GM18508 (cell line): ENCODE data around the gene CCDC187.
"Not testable (repeated sequence)": the region's sequence is repeated elsewhere in the genome, so short reads cannot be mapped to it uniquely, and the experiment has no call there.

Experiments used
- ATAC-seq: cut with Tn5 transposase; IDR thresholded peaks from one replicate; pipeline ENCODE4 v1.9.1; 2021; ENCODE audit warnings: moderate number of reproducible peaks; ENCODE audit not compliant: insufficient read depth, unreplicated experiment

The CCDC187 gene

GRCh38 chr9:136274786-136275654 is 28.9 kb downstream of the CCDC187 start:
- ATAC-seq = no peak

- ATAC-seq = no peak
These were observed 29.7 kb downstream of the CCDC187 start for GRCh38 chr9:136273921-136274785.

DNA sequence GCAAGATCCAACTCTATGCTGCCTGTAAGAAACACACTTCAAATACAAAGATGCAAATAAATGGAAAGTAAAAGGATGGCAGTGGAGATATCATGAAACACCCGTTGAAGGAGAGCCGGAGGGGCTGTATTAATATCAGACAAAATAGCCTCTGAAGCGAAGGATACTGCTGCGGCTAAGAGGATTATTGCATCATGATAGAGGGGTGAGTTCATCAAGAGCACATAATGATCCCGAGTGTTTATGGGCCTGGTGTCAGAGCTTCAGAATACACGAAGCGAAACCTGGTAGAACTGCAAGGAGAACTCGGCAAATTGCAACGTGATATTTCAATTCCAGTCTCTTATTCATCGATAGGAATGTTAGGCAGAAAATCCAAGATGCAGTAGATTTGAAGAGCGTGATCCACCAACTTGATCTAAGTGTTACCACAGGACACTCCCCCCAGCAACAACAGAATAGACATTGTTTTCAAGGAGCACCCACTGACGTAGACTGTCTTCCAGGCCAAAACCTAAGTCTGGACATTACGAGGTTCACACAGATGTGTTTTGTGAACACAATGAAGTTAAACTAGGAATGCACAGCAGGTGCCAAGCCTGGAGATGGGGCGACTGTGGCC is 30.5 kb downstream of the CCDC187 start:
- ATAC-seq = no peak

DNA sequence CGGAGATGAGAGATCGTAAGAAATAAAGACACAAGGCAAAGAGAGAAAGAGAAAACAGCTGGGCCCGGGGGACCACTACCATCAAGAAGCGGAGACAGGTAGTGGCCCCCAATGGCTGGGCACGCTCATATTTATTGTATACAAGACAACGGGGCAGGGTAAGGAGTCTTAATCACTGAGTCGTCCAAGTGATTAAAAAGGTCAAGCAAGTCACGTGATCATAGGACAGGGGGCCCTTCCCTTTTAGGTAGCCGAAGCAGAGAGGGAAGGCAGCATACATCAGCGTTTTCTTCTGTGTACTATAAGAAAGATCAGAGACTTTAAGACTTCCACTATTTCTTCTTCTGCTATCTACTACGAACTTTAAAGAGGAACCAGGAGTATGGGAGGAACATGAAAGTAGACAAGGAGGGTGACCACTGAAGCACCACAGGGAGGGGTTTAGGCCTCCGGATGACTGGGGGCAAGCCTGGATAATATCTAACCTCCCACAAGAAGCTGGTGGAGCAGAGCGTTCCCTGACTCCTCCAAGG is 33.7 kb downstream of the CCDC187 start:
- no peak for ATAC-seq

- ATAC-seq = no peak
These were observed 35.2 kb downstream of the CCDC187 start for GRCh38 chr9:136268735-136269134.

DNA sequence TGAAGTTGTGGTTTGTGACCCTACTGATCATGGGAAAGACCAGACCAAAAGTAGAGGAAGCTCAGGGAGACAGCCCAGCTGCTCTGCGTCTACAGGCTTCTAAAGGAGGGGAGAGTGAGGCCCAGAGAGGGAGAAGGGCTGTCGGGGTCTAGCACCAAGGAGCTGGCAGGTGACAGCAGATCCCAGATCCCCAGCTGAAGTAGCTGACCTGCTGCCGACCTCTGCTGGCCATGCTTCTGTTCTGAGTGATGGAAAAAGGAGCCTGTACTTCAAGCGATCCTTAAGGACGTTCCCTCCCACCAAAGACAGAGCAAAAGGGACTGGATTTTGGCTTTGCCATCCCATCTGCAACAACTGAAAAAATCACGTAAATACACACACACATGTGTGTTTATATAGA is 35.6 kb downstream of the CCDC187 start:
- no peak for ATAC-seq

DNA sequence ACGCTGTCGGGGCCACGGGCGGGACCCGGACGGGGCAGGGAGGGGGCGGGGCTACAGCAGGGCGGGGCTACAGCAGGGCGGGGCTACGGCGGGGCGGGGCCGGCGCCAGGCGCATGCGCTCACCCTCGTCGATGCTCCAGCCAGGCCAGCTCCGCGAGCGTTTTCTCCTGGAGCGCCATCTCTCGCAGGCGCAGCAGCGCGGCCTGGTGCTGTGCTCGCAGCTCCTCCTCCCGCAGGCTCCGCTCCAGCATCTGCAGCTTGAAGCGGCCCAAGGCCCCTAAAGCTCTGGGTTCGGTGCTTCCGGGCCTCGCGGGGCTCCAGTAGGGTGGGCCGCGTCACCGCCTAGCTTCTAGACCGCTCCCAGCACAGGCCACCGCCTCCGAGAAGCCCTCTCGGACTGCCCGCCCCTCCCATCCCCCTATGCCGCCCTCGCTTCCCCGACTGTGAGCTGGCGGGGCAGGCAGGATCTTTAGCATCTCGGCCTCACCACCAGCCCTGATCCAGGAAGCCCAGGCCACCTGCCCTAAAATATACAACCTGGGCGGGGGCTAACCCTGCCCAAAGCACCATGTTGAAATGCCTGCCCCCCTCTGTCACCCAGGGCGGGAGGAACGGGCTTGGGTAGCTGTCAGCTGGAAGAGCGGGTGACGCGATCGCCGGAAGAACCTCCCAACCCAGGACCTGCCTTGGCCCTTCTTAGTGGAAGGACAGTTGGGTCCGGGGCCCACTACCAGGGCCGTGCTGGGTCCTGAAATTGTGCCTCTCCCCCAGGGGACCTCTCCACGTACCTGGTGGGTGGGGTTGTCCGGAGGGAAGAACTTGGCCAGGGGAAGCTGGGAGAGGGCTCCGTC is 36.4 kb downstream of the CCDC187 start:
- no peak for ATAC-seq

GRCh38 chr9:136266641-136267040 is 37.3 kb downstream of the CCDC187 start:
- not testable (repeated sequence) for ATAC-seq

DNA sequence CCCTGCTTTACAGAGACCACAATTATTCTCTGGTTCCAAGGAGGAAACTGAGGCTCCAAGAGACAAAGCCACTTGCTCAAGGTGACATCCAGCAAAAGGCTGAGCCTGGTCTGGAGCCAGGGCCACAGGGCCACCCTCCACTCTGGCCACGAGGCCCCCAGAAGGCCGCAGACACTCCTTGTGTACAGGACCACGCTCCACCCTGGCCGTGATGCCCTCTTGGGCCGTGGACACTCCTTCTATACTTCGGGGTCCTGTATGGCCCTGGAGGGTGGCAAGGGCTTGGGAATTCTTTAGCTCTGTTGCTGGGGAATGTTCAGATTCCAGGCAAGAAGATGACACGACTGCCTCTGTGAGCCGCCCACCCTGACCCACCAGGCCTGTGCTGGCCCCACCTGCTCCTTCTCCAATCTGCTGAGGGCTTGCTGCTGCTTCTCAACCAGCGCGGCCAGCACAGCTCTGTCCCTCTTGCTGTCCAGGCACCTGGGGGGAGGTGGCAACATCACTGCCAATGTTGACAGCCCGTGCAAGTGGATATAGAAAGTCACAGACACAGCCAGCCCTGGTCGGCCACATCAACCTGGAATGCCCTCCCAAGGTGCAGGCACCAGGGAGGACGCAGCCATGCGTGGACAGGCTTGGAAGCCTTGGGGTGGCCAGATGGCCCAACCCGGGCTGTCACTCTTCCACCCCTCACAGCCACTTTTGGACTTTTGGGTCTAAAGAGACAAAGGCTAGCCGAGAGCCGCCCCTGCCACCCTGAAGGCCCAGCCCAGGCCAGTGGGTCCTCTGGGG is 38.1 kb downstream of the CCDC187 start:
- ATAC-seq = no peak

- ATAC-seq = no peak
These were observed 39.2 kb downstream of the CCDC187 start for GRCh38 chr9:136264441-136265405.

- no peak for ATAC-seq
These were observed 39.9 kb downstream of the CCDC187 start for GRCh38 chr9:136264031-136264430.

GRCh38 chr9:136262671-136263178 is 41.2 kb downstream of the CCDC187 start:
- no peak for ATAC-seq

DNA sequence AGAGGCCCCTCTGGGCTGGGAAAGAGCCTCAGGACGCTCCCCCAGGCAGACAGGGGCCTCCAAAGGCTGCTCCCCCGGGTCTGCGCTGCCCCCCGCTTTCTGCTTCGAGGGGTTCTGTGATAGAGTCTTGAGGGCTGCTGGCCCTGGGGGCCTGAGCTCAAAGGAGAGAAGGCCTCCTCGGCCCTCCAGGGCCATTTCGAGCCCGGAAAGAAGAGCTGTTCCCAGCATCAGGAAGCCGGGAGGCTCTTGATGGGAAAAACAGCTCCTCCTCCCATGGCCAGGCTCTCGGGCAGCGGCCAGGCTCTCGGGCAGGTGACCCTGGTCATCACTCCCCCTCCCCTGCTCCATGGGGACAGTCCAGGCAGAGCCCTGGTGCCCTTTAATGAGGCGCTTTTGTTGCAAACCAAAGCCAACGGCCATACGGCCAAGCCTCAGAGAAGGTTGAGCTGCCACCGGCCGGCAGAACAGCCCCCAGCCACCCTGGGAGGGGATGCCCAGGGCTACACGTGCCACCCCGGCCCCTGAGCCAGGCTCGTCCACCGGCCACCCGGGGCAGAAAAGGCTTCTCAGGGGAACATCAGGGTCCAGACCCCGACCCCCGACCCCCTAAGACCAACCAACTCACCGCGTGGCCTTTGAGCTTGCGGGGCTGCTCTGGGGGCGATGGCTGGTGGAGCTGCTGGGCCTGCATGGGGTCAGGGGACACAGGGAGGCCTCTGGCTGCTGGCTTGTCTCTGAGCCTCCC is 42.0 kb downstream of the CCDC187 start:
- ATAC-seq = no peak

- ATAC-seq = no peak
These were observed 42.9 kb downstream of the CCDC187 start for GRCh38 chr9:136260936-136261472.

GRCh38 chr9:136260521-136260920 is 43.4 kb downstream of the CCDC187 start:
- ATAC-seq = no peak

DNA sequence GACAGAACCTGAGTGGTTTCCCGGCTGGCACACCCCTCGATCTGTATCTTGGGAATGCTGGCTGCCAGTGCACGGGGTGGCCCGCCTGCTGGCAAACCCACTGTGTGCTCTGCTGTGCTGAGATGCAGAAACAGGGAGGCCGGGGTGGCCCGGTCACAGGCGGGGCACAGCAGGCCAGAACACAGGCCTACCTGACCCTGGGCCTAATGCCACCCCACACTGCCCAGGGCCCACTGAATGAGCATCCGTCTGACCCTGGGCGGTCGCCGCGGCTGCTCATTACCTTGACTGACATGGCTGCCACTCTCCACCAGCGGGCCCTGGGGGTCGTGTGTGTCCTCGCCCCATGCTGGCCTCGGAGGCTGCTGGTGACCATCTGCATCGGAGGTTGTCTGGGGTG is 44.1 kb downstream of the CCDC187 start:
- no peak for ATAC-seq

GRCh38 chr9:136259517-136259813 is 44.4 kb downstream of the CCDC187 start:
- ATAC-seq = no peak
